SU-DHL-6 (cell line): Measurements from ENCODE around the gene TNIP1.

Source experiments
- CTCF ChIP-seq: fragments of 200-600 bp; sonication (generic); IDR thresholded peaks from one replicate; pipeline ENCODE4 v1.5.1; 2017; ENCODE audit warnings: antibody characterized with exemption, mild to moderate bottlenecking, low read length, moderate library complexity; ENCODE audit not compliant: insufficient read depth, poor library complexity, severe bottlenecking
- EZH2phosphoT487 ChIP-seq: fragments of 200-600 bp; sonication (generic), shearing (Covaris generic); conservative IDR thresholded peaks from 2 replicates; pipeline ENCODE4 v1.6.1; 2018; ENCODE audit warnings: mild to moderate bottlenecking, antibody characterized with exemption, low read length, moderate library complexity, mixed read lengths

DNA sequence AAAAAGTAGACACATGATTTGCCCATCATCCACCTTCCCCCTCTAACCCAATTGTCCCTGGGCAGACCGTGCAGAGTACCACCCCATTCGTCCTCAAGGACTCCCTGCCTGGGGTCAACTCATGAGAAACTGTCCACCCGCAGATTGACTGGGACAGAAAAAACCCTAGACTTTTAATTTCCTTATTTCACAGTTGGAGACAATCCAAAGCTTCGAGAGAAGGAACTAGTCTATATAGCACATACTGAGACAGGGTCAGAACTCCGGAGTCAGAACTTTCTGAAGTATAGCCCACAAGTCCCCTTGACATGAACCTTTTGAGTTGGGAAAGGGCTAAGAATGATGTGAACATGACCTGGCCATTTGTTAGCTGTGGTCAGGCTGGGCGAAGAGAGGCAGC is 68.0 kb downstream of the TNIP1 start:
- no peak for TF ChIP-seq EZH2phosphoT487
- no peak for TF ChIP-seq CTCF
